Ascending aorta (tissue), 2 donors: ENCODE measurements around the gene ALX4. TPM values are rescaled to one million over a fixed set of nuclear protein-coding genes. Genes with fewer than 3 reads are reported as not detected.

Experiments used
- DNase-seq, 2 donors: peaks; one replicate each; pipeline ENCODE4 v3.0.0-alpha.2; 2019; ENCODE audit warnings: low spot score in 2 of 2
- H3K27ac ChIP-seq, 2 donors: fragments of 200-600 bp; sonication (generic); one replicate each; pipeline ENCODE4 v1.5.1; 2016 to 2017; ENCODE audit warnings: mild to moderate bottlenecking in 1 of 2
- H3K27me3 ChIP-seq: fragments of 200-600 bp; sonication (generic); one replicate; pipeline ENCODE4 v1.5.1; 2017
- H3K36me3 ChIP-seq, 2 donors: fragments of 200-600 bp; sonication (generic); one replicate each; pipeline ENCODE4 v1.5.1; 2016
- H3K4me1 ChIP-seq, 2 donors: fragments of 200-600 bp; sonication (generic); one replicate each; pipeline ENCODE4 v1.5.1; 2016 to 2017; ENCODE audit warnings: mild to moderate bottlenecking in 1 of 2
- H3K4me3 ChIP-seq, 2 donors: fragments of 200-600 bp; sonication (generic); one replicate each; pipeline ENCODE4 v1.5.1; 2016 to 2017; ENCODE audit warnings: mild to moderate bottlenecking in 1 of 2
- H3K9me3 ChIP-seq, 2 donors: fragments of 200-600 bp; sonication (generic); one replicate each; pipeline ENCODE4 v1.5.1; 2016
- CTCF ChIP-seq, 3 experiments: fragments of 200-600 bp in 2 of 3; fragments of 450-650 bp in 1 of 3; sonication (generic) in 2 of 3; IDR thresholded peaks; one replicate each; pipeline ENCODE4 v1.5.1; 2016 to 2019; ENCODE audit warnings: antibody characterized with exemption in 3 of 3, mild to moderate bottlenecking in 1 of 3, moderate library complexity in 1 of 3
- intact Hi-C: fragments of 100-400 bp; cut with DNase I; formaldehyde crosslinking; loops from one replicate; pipeline ENCODE4 v1.15.1; 2023
- total RNA-seq: library from RNA; depleted of rRNA; stranded (reverse); fragments of >200 nt; gene quantifications from one replicate; pipeline ENCODE4 v1.1.0, GENCODE V29; 2016

ALX4 gene
- total RNA-seq, 1 donor from 2014 or later = not detected

GRCh38 chr11:44320289-44320973, 10.5 kb upstream of the ALX4 start:
- no peak for DNase-seq
- Histone ChIP-seq H3K9me3 (no peaks in the 10 kb centered on the region), H3K4me1 (peaks cover 7 to 11% of the 10 kb centered on the region in 2 donors), H3K4me3 (no peak overlapping the region), H3K36me3 (no peaks in the 10 kb centered on the region), H3K27ac (no peak overlapping the region), H3K27me3 (peaks cover 29% of the 10 kb centered on the region)
- intact Hi-C loops = no loop called here
- TF ChIP-seq CTCF (IDR thresholded peaks at IDR 0.05) = no peak

- intact Hi-C loops = no loop called here
- no peak for TF ChIP-seq CTCF (IDR thresholded peaks at IDR 0.05)
- H3K27me3 ChIP-seq = peaks cover 26% of the 10 kb centered on the region
Observed at GRCh38 chr11:44319552-44320288, 9.8 kb upstream of the ALX4 start.

GRCh38 chr11:44319170-44319551, 9.2 kb upstream of the ALX4 start:
- peaks cover 26% of the 10 kb centered on the region for H3K27me3 ChIP-seq
- no peaks in the 10 kb centered on the region for H3K36me3 ChIP-seq
- DNase-seq = no peak
- intact Hi-C loops = no loop called here
- H3K4me3 ChIP-seq = no peak overlapping the region
- H3K9me3 ChIP-seq = no peaks in the 10 kb centered on the region
- TF ChIP-seq CTCF (IDR thresholded peaks at IDR 0.05) = no peak
- H3K27ac ChIP-seq = no peak overlapping the region
- peaks cover 7 to 11% of the 10 kb centered on the region in 2 donors for H3K4me1 ChIP-seq

More at GRCh38 chr11:44319552-44320288, 9.8 kb upstream of the ALX4 start:
- Histone ChIP-seq H3K4me1 (peaks cover 7 to 11% of the 10 kb centered on the region in 2 donors), H3K9me3 (no peaks in the 10 kb centered on the region), H3K27ac (no peak overlapping the region), H3K4me3 (no peak overlapping the region), H3K36me3 (no peaks in the 10 kb centered on the region)
- no peak for DNase-seq

- H3K9me3 ChIP-seq = no peaks in the 10 kb centered on the region
- no peak for TF ChIP-seq CTCF (IDR thresholded peaks at IDR 0.05)
- H3K4me3 ChIP-seq = no peak overlapping the region
- H3K27me3 ChIP-seq = peaks cover 22% of the 10 kb centered on the region
- no peak for DNase-seq
- intact Hi-C loops = no loop called here
- no peak overlapping the region for H3K27ac ChIP-seq
- H3K36me3 ChIP-seq = no peaks in the 10 kb centered on the region
- H3K4me1 ChIP-seq = peaks cover 7 to 11% of the 10 kb centered on the region in 2 donors
Observed at GRCh38 chr11:44318369-44318768, 8.4 kb upstream of the ALX4 start.

GRCh38 chr11:44316659-44317240, 6.8 kb upstream of the ALX4 start:
- Histone ChIP-seq H3K4me3 (peak overlapping the region; percentile 34 to 52), H3K27ac (no peak overlapping the region), H3K27me3 (peaks cover 30% of the 10 kb centered on the region), H3K9me3 (no peaks in the 10 kb centered on the region), H3K4me1 (peaks cover 7 to 11% of the 10 kb centered on the region in 2 donors), H3K36me3 (no peaks in the 10 kb centered on the region)
- TF ChIP-seq CTCF (IDR thresholded peaks at IDR 0.05) = no peak
- no peak for DNase-seq
- intact Hi-C loops = no loop called here
